Head of caudate nucleus (tissue), 42 donors: Measurements from ENCODE around the gene NBPF11.
"Not testable (repeated sequence)": the region's sequence is repeated elsewhere in the genome, so short reads cannot be mapped to it uniquely, and the experiment has no call there.

Source experiments
- DNase-seq, 42 donors: peaks; one replicate each; pipeline versions ENCODE4 v3.0.0 to v3.0.0-alpha.2; 2020 to 2021; ENCODE audit warnings: mixed read lengths in 7 of 42
- intact Hi-C: fragments of 100-400 bp; cut with DNase I; formaldehyde crosslinking; loops from one replicate; pipeline ENCODE4 v1.15.0; 2022

NBPF11 gene

DNA sequence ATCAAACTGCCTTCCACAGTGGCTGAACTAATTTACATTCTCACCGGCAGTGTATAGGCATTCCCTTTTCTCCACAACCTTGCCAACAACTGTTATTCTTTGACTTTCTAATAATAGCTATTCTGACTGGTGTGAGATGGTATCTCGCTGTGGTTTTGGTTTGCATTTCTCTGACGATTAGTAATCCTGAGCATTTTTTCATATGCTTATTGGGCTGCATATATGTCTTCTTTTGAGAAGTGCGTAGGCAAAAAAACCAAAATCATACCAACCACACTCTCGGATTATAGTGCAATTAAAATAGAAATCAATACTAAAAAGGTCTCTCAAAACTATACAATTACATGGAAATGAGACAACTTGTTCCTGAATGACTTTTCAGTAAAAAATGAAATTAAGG, 78.7 kb downstream of the NBPF11 start:
- intact Hi-C loops, DNase-seq: not testable (repeated sequence)

DNA sequence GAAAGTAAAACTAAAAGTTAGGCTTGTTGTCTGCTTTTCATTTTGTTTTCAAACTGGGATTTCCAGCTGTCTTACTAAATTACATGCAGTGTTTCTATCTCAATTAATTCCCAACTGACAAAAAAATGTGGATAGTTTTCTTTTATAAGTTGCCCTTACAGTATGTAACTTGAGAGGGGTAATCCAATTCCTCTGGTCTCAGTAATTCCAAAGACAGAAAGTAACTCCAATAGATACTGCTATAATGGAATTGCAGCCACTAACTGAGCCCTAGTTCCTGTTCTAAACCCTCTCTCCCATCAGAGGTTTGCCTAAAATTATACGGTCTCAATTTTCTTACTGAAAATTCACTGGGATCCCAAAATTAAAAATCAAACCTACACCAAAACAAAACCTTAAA, 83.5 kb downstream of the NBPF11 start:
- intact Hi-C loops, DNase-seq: not testable (repeated sequence)

DNA sequence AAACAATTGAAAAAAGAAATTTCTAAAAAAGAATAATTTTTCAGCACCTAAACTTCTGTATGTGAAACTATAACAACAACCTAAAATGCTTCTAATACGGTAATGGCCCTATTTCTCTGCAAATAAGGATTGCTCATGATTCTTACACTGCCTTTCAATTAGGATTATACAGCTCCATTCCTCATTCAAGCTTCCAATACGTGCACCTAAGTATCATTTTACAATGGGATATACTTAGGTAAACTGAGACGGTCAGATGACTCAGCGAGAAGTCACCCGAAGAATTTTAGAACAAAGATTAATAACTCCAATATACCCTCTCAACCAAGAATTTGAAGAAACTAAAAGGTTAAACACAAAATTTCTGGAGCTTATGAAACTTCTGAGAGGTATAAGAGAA, 83.9 kb downstream of the NBPF11 start:
- intact Hi-C loops, DNase-seq: not testable (repeated sequence)

DNA sequence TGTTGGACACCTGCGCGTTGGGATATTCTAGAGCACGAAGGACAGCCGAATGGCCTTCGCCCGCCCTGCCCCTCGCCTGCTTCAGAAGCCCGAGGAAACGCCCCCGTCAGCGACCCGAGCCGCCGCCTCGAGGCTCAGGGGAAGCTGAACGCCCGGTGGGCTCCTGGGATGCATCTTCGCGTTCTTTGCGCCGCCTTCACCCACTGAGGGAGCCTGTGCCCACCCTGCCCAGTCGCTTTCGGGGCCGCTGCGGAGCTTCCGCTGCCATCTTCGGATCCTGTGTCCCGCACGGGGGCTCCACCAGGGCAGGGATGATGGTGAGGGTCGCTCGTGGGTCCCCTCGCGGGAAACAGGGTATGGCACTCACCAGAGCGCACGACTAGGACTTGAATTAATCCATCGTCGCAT, 91.8 kb downstream of the NBPF11 start:
- DNase-seq, intact Hi-C loops: not testable (repeated sequence)

DNA sequence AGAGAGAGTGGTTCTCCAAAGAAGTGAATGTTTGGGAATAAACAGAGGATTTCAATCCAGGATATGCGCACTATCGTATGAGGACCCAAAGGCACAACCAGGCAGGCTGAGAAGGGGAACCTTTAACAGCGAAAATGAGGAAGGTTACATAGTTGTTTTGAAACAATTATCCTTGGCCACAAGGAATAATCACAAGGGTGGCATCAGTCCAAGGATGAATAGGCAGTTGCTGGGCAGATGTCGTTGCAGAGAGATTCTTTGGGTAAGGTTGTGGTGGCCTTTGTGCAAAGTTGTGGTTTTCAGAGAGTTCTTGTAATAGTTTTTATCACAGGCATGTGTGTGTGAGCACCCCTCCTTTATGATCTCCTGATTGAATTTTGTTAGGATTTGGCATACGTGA, 94.7 kb downstream of the NBPF11 start:
- DNase-seq = peak in 2 of 42 donors; percentile 2 to 4
- intact Hi-C loops = not testable (repeated sequence)
